NAMALWA (cell line): ENCODE data around the gene ANKRD16.
"Not testable (repeated sequence)": the region's sequence is repeated elsewhere in the genome, so short reads cannot be mapped to it uniquely, and the experiment has no call there.

Experiments
- DNase-seq: peaks from one replicate; pipeline ENCODE4 v3.0.0-alpha.2; 2015; ENCODE audit warnings: low spot score

ANKRD16 gene

DNA sequence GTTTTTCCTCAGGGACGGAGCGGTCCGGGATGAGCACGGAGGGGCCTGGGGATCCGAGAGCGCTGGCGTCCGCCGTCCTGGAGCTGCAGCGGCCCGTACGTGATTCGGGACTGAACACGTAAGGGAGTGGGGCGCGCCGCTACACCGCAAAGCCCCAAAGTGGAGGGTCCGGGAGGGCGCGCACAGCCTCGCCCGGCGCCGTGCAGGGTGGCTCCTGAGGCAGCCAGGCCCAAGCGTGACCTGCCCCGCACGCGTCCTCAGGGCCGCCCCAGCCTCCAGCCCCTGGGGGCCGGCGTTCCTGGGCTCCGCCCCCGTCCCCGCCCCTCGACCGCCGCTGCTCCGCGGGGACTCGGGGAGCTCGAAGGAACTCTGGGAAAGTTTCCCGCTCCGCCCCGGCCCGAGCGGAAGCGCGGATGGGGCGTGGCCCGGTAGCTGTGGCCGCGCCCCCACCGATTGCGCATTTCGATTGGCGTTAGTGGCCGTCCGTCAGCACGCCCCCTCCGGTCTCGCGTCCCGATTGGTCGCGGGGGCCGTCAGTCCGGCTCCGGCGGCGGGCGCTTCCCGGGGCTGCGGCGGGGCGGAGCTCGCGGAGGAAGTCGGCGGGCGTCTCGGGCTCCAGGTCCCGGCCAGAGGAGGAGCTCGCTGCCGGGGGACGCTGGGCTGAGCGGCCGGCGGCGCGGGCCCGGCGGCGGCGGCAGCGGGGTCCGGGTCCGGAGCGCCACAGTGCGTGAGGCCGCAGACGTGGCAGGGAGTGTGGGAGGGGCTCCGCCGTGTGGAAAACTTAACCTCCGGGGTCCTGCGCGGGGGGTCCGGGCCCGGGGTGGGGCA is at the start of gene ANKRD16, which contains the start of gene FBH1:
Gene ANKRD16, minus strand, starts transcription at position 270 of the 828 bp plus-strand sequence. CDS start 539 bp downstream, outside the sequence.
Gene FBH1, plus strand, starts transcription at position 620 of the 828 bp plus-strand sequence. Its CDS starts 103 bp downstream, at position 723.
- DNase-seq, result peak; percentile 97

DNA sequence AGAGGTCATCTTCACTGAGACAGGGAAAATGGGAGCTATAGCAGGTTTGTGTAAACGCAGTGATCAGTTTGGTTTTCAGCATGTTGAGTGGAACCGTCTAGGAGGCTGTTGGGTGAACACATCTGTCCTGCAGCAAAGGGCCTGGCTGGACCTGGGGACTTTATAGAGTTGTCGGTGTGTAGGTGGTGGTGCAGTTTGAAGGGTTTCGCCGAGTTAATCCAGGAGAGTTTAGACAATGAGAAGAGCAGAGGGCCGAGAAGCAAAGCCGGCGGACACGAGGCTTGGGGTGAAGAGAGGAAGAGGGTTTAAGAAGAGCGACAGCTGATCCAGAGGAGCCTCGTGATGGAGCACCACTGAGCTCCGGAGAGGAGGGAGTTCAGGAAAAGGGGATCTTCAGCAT is 48.6 kb upstream of the ANKRD16 start:
- DNase-seq, result no peak

DNA sequence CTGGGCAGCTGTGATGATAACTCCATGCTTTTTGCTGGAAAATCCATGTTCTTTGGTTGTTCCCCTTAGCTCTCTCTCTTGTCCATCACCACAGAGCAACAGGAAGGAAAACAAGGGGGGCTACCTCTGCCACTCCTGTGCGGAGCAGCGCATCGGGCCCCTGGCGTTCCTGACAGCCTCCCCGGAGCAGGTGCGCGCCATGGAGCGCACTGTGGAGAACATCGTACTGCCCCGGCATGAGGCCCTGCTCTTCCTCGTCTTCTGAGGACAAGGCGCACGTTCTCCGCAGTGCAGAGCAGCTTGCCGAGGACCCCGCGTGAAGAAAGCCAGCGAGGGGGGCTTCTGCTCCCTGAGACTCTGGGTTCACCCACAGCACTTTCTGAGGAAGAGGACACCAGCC is 47.3 kb upstream of the ANKRD16 start:
- DNase-seq, result no peak

DNA sequence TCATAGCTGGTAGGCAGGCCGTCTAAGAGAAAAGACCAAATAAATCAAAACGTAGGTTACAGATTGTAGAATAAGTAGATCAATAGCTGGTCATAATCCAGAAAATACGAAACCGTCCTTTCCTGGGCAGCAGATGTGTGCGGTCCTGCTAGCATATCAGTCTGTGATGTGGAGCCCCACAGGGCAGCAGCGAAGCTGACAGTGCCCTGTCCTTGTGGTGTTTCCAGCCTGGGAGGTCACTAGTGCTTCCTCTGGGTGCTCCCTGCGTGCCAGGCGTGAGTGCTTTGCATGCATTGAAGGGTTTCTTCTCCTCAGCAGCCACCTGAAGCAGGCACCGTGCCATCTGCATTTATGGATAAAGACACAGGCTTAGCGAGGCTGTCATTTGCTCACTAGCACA is 45.9 kb upstream of the ANKRD16 start:
- DNase-seq, result no peak

DNA sequence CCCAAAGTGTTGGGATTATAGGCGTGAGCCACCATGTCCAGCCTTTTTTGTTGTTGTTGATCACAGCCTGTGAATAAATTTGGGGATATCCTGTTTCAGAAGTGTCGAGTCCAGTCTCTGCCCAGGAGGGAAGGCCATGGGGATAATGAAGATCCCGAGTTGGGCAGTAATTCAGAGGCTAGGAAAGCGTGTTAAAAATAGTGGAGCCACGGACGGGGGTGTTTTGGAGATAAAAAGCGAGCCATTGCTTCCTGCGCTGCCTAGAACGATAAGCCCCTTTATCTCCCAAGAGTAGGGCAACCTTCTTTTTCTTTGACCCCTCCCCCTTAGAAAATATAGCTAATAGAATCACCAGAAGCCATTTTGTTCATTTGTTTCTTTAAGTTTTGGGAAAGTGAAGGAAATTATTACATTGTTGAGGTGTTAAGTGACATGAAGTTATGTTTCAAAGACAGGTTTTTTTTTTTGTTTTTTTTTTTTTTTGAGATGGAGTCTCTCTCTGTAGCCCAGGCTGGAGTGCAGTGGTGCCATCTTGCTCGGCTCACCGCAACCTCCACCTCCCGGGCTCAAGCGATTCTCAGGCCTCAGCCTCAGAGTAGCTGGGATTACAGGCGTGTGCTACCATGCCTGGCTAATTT is 44.3 kb upstream of the ANKRD16 start:
- no peak for DNase-seq

DNA sequence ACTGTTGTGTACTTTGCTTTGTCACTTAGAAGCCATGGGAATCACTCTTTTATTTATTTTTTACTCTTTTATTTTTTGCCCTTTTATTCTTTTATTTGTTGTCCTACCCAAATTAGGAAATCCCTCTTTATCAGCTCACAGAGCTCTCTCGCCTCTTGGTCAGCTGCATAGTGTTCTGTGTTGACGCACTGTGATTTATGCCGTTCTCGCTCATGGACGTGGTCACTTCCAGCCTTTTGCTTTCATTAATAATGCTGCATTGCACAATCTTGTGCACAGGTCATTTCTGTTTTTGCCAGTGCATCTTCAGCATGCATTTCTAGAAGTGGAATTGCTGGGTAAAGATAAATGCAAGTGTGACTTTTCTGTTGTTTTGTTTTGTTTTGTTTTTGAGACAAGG is 42.7 kb upstream of the ANKRD16 start:
- DNase-seq, result no peak

DNA sequence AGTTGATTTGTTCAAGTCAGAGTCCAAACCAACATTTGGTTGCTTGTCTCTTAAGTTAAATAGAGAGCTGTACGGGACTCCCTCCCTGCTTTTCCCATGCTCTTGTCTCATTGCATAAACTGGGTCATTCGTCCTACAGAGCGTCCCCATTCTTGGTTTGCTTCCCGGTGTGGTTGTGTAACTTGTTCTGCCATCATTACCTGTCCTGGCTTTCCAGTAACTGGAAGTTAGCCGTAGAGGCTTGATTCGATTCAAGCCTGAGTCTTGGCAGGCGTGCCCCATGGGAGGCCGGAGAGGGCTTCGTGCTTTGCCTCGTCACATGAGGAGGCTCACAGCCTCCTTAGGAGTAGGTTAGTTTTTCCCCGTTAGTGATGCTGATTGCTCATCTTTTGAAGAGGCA is 40.6 kb upstream of the ANKRD16 start:
- DNase-seq, result no peak

DNA sequence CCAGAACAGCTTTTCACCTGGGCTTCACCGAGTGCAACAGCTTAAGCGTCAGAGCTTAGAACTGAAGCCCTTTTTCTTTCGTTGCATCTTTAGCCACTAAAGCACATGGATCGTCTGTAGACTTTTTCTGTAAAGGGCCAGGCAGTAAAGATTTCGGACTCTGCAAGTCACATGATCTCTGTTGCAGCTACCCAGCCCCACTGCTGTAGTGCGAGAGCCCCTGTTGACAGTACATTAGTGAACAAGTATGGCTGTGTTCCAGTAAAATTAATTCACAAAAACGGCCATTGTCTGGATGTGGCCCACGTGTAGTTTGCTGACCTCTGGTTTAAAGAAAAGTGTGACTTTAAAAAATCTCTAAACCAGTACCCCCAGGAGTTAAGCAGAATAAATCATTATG is 39.7 kb upstream of the ANKRD16 start:
- no peak for DNase-seq

DNA sequence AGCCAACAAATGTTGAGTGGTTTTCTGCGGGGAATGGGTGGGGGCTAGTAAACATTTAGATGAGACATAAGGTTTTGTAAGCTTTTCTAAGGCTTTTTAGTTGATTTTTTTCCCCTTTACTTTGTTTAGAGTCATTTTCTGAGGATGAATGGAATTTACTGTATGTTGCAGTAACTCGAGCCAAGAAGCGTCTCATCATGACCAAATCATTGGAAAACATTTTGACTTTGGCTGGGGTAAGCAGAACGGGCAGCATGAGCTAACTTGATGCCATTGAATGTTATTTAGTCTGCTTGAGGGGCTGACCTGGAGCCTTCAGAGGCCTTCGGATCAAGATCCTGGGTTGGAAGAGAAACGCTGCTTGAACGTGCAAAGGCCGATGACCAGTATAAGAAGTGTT is 37.6 kb upstream of the ANKRD16 start:
- no peak for DNase-seq

DNA sequence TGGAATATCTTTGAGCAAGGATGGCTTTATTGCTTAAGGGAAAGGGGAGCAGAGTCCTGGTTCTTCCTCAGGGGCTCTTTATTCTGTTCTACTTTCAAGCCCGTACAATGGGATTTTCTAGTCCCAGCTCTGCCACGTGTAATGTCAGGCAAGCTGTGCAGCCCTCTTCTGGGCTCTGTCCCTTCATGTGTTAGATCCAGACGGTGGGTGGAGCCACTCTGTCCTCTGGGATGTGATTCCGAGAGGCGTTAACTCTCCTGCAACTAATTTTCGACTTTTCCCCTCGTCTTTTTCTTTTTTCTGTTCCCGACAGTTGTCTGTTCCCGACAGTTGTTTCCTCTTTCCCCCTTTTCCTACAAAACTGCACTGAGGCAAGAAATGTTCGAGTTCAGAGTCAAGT is 35.2 kb upstream of the ANKRD16 start:
- DNase-seq, result no peak

DNA sequence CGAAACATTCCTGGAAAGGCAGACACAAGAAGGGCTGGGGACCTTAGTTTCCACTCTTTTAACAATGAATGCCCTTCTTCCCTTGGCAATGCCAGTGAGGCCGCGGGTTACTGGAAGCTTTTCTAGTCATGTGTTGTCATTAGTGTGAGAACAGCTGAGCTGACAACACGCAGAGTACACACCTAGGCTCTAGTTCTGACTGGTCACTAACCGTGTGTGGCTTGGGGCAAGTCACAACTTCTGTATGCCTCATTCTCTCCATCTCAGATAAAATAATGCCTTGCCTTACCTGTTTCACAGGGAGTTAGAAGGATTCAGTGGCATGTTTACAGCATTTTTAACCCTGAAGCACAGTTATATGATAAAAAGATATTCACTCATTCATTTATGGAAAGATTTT is 32.1 kb upstream of the ANKRD16 start:
- DNase-seq, result no peak

DNA sequence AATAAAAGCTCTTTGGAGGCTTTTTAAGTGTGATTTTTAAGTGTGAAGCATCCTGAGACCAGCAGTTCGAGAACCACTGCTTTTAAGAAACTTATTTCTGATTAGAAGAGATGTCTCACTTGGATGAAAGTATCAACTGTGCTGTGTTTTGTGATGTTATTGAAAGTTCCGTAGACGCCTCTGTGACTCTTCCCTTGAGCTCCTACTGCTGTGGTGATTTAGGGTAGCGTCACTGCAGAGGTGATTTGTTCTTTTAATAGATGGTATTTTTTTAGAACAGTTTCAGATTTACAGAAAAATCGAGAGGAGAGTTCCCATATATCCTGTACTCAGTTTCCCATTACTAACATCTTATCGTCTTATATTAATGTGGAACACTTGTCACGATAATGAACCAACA is 29.9 kb upstream of the ANKRD16 start:
- DNase-seq, result no peak

DNA sequence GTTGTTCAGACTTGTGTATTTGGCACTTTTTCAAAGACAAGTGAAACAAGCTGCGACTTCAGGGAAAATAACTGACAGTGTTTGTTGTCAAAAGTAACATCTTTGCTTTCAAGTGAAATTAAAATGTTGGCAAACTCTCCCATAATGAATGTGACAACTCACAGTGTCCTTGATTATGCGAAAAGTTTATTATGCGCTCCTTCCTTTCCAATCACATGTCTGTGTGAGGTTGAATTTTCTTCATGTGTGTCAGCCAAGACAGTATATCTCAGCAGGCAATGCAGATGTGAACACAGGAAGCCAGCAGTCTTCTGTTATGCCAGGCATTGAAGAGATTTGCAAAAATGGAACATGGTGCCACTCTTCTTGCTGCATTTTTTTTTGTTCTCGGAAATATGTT is 29.1 kb upstream of the ANKRD16 start:
- DNase-seq, result no peak

DNA sequence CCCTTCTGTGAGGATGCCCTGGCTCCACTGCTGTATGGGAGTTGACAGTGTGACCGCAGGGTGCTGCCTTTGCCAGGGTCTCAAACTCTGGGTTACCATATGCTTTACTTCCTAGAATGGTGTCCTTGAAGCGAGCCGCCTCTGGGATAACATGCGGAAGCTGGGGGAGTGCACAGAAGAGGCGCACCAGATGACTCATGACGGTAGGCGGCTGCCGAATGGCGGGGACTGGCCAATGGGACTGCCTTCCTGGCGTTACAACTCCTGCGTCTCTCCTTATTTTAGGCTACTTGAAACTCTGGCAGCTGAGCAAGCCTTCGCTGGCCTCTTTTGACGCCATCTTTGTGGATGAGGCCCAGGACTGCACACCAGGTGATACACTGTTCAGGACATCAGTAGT is 27.6 kb upstream of the ANKRD16 start:
- DNase-seq, result no peak

DNA sequence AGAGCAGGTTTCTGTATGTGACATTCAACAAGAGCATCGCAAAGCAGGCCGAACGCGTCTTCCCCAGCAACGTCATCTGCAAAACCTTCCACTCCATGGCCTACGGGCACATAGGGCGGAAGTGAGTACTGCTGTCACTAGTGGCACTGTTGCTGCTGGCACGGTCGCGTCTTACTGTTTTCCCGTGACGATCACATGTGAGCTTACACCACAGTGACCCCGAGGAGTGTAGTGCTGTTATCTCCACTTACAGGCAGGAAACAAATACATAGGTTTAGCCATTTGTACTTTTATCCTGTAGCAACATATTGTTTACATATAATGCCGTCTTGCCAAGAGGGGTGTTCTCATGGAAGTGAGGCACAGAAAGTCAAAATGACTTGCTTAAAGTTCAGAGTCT is 25.8 kb upstream of the ANKRD16 start:
- DNase-seq, result no peak

DNA sequence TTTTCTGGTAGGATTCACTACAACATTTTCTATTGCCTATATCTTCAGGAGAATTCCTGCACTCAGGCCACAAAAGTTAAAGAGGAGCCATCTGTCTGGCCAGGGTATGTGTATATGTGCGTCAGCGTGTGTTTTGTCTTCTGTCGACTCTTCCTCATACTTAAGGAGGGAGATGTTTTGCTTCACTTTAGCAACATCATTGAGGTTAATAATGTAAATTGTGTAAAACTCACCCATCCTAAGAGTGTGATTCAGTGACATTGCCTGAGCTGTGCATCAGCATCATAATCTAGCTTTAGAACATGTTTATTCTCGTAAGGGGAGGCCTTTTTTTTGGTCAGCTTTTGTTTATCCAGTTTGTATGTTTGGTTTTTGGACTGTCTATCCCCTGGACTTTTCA is 24.0 kb upstream of the ANKRD16 start:
- DNase-seq, result no peak

DNA sequence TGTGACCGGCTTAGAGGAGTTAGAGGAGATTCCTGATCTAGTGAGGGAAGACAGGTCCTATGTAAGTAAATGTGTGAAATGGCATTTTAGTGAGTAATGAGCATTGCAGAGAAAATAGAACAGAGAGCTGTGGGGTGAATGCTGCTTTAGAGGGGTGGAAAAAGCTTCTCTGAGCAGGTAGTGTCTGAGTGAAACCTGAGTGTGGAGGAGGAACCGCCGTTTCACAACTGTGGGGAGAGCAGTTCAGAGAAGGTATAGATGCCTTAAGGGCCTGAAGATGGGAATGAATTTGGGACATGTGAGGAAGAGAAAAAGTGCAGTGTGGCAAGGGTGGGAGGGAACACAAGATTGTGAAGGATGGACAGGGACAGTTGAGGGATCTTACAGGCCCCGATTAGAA is 22.0 kb upstream of the ANKRD16 start:
- DNase-seq, result no peak

DNA sequence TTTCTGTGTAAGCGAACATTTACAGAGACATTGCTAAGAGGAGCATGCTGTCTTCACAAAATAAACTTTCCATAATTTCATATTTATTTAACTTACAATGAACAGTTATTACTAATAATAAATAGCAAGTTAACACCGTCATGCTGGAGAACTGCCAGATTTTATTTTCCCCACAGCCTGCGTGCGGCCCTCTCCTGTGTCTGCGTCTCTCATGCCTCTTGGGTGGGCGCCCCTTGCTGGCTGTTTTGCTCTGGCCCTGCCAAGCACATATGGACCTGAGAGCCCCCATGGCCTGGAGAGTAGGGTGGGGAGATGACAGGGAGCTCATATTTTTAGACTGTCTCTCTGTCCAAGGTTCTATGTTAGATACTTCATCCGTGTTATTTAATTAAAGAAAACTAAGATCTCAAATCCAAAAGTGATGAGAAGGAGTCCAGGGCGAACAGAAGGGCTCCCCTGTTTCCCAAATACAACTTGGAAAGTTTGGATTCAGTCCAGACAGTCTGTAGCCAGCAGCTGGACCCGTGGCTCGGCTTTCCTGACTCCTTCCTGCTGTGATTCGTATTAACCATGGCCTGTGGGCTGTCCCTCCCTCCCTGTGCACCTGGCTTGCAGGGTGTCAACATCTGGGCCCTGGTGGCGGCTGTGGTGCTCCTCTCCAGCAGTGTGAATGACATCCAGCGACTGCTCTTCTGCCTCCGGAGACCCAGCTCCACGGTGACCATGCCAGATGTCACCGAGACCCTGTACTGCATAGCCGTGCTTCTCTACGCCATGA is 20.8 kb upstream of the ANKRD16 start:
- DNase-seq, result no peak

DNA sequence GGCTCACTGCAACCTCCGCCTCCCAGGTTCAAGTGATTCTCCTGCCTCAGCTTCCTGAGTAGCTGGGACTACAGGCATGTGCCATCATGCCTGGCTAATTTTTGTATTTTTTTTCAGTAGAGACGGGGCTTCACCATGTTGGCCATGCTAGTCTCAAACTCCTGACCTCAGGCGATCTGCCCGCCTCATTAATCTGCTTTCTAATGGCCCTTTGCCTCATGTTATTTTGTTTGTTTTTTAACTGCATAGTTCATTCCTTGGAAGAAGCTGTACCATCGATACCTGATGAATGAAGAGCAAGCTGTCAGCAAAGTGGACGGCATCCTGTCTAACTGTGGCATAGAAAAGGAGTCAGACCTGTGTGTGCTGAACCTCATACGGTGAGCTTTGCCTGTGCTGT is 19.0 kb upstream of the ANKRD16 start:
- not testable (repeated sequence) for DNase-seq

DNA sequence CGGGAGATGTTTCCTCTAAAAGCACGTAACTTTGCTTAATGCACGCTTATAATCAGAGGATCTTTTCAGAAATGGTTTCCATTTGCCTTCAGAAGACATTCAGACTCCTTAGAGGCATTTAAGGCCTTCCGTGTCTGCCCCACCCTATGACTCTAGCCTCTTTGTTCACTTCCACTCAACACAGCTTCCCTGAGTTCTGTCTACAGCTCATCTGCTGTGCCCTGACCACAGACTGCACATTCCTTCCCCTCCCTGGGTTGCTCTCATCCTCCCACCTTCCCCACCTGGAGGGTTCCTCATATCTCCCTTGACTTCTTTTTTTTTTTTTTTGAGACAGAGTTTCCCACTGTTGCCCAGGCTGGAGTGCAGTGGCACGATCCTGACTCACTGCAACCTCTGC is 17.0 kb upstream of the ANKRD16 start:
- no peak for DNase-seq

DNA sequence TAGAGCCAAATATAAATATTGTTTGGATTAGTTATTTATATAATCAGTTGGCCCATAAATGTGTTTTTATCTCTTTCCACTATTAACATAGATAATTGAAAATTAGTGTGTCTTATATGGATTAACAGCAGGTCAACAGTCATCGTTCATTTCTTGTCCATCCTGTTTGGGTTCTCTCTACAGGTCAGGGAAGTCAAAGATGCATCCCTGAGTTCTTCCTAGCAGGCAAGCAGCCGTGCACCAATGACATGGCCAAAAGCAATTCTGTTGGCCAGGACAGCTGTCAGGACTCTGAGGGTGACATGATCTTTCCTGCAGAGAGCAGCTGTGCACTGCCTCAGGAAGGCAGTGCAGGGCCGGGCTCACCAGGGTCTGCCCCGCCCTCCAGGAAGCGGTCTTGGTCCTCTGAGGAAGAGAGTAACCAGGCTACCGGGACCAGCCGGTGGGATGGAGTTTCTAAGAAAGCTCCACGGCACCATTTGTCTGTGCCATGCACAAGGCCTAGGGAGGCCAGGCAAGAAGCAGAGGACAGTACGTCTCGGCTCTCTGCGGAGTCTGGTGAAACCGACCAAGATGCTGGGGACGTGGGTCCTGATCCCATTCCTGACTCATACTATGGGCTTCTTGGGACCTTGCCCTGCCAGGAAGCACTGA is 16.3 kb upstream of the ANKRD16 start:
- DNase-seq, result no peak

DNA sequence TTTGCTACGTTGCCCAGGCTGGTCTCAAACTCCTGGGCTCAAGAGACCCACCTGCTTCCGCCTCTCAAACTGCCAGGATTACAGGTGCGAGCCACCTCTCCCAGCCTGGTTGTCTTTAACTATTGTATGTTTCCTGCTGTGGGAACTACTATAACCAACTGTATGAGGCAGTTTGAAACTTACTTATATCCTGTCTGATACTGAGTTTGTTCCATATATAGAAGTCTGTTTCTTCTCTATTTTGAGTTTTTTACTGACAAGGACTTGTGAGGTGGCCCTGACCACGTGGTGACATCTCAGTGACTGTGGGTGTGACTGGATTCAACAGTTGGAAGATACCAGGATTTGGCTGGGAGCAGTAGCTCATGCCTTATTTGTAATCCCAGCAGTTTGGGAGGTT is 14.5 kb upstream of the ANKRD16 start:
- DNase-seq, result peak; percentile 12
